Endometrial microvascular endothelial cells (primary cell): Measurements from ENCODE around the gene SERPINB13. TPM values are rescaled to one million over a fixed set of nuclear protein-coding genes. Genes with fewer than 3 reads are reported as not detected.
"Not testable (repeated sequence)": the region's sequence is repeated elsewhere in the genome, so short reads cannot be mapped to it uniquely, and the experiment has no call there.

Experiments
- in situ Hi-C: cut with HindIII; loops from 2 replicates; pipeline ENCODE4 v1.10.0; 2017; ENCODE audit warnings: low sequenced_read_pairs, low pct_unique_long_range_greater_than_20kb; ENCODE audit errors: inconsistent ontology term
- total RNA-seq: library from RNA; depleted of rRNA; stranded (reverse); fragments of >200 nt; gene quantifications from one replicate; pipeline ENCODE4 v1.2.3, GENCODE V29; 2015; ENCODE audit errors: inconsistent ontology term

Gene SERPINB13
- total RNA-seq, 1 donor from 2014 or later = not detected

DNA sequence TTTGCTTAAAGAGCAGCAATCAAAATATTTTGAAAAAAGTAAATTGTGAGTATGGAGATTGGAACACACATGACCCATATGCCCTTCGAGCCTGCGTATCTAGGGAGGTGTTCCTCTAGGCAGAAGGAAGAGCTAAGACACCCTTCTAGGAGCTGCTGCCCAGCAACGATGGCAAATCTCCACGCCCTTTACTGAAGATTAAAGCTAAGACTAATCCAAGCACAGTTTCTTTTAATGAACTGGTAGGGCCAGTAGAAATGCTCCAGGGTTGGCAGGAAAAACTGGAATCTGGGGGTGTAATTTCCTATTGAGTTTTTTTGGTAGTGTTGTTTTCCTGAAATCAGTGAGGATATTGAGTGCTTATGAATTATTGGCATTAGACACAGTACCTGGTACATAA, 712 bp upstream of the SERPINB13 start:
- in situ Hi-C loops = no loop called here

DNA sequence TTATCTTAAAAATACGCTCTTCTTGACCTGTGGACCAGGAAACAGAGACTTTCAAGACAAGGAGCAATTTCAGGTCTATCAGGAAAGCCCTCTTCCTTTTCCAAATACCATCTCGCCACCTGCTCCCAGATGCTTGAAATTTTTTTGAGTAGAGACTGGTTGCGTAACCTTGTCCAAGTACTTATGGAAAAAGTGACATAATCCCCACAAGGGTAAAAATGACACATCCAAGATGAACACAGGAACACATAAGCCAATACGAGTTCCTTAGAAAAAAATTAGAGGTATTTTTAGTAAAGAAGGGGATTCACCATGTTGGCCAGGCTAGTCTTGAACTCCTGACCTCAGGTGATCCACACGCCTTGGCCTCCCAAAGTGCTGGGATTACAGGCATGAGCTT, 1.8 kb downstream of the SERPINB13 start:
- in situ Hi-C loops = no loop called here

DNA sequence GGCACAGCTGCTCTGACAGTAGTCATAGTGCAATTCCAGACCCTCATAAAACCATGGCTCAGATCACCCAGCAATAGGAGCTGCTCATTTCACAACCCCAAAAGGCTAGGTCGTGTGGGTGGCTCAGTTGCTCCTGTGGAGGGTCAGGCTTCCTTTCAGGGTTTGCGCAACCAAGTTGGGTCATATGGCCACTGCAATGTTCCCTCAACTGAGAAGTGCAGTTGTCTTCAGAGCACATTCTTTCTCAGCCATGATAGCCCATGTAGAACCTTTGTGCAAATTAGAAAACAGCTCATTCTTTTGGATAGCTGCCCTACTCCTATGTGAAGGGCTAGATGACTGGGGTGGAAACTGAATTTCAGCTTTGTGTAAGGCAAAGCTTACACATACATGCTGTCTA, 3.2 kb downstream of the SERPINB13 start:
- in situ Hi-C loops = no loop called here

DNA sequence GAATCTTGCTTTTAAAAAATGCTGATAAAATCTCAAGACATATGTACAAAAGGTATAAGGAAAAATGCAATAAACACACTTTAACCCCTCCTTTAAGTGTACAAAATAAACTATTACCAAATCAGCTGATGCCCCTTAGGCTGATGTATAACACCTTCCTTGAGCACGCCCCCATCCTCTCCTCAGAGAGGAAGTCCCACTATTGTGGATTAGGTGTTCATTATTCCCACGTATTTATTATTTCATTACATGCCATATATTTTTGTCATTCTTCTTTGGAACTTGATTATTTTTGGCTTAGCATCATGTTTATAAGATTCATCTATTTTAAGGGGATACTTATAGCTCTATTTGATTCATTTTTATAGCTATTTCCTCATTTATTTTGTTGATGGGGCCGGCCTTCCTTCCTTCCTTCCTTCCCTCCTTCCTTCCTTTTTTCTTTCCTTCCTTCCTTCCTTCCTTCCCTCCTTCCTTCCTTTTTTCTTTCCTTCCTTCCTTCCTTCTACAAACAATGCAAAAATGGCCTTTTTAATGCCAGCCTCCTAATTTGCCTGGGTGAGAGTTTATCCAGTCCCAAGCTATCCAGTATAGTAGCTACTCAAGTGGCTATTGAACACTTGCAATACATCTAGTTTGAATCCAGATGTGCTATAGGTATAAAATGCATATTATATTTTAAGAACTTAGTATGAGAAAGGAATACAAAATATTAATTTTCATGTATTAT, 4.0 kb downstream of the SERPINB13 start:
- in situ Hi-C loops = no loop called here

DNA sequence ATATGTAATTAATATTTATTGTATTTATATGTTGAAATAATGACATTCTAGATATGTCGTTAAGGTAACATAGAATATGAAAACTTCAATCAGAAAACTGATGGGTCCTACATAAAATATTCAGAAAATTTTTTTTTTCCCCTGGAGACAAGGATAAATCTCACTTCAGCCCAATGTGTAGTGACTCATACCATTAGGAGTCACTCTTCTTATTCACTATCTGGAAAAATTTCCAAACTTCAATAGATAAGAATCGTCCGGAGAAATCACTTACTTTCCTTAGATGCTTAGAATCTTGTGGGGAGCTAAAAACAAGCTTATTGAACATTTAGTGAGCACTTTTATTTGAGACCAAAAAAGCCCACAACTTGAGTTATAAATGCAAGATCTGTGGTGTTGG, 4.6 kb downstream of the SERPINB13 start:
- in situ Hi-C loops = no loop called here

DNA sequence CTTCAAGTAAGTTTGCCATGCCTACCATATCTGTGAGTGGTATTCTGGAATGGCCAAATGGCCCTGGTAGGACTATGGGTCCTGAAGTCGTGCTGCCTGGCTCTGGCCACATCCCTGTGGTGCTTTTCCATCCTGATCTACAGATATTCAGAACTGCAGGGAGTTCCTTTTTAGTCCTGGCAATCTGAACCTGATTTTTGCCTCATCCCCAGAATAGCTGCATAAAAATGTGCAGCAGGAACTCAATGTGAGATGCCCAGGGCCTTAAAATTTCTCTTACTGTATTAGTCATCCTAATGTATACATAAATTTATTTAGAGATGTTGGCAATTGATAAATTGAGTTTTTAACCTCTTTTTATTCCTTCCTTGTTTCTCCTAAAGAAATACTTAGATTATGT, 5.3 kb downstream of the SERPINB13 start:
- in situ Hi-C loops = no loop called here

DNA sequence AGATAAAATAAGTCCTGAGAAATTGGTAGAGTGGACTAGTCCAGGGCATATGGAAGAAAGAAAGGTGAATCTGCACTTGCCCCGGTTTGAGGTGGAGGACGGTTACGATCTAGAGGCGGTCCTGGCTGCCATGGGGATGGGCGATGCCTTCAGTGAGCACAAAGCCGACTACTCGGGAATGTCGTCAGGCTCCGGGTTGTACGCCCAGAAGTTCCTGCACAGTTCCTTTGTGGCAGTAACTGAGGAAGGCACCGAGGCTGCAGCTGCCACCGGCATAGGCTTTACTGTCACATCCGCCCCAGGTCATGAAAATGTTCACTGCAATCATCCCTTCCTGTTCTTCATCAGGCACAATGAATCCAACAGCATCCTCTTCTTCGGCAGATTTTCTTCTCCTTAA, 9.8 kb downstream of the SERPINB13 start:
- in situ Hi-C loops = no loop called here

DNA sequence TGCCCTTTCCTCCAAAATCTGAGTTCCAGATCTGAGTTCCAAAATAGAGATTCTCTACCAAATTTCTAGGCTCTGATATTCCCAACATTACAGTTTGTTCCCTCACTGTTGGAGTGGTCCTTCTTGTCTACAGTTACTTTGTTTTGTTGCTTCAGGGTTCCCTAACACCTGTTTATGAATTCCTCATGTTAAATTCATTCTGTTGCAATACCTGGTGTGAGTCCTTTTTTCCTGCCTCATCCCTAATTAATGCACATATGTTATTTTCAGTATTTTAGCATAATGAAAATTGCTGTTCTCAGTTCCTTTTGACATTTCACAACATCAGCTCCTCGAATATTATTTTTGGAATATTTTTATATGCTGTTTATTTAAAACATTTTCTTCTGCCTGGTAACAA, 16.2 kb downstream of the SERPINB13 start:
- in situ Hi-C loops = no loop called here

DNA sequence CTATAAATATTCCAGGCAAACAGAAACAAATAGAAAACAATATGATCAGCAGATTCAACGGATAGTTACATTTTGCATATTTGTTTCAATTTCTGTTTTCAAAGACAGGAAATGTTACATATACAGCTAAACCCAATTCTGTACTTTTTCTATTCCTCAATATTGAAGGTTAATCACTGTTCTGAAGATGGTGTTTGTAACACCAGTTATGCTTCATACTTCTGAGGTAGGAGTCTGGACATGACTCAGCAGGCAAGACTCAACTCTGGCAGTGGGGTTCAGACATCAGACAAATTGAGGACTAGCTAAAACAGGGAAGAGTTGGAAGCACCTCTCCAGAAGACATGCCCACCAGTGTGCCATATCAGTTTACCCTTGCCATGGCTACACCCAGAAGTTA, 16.6 kb downstream of the SERPINB13 start:
- in situ Hi-C loops = no loop called here

DNA sequence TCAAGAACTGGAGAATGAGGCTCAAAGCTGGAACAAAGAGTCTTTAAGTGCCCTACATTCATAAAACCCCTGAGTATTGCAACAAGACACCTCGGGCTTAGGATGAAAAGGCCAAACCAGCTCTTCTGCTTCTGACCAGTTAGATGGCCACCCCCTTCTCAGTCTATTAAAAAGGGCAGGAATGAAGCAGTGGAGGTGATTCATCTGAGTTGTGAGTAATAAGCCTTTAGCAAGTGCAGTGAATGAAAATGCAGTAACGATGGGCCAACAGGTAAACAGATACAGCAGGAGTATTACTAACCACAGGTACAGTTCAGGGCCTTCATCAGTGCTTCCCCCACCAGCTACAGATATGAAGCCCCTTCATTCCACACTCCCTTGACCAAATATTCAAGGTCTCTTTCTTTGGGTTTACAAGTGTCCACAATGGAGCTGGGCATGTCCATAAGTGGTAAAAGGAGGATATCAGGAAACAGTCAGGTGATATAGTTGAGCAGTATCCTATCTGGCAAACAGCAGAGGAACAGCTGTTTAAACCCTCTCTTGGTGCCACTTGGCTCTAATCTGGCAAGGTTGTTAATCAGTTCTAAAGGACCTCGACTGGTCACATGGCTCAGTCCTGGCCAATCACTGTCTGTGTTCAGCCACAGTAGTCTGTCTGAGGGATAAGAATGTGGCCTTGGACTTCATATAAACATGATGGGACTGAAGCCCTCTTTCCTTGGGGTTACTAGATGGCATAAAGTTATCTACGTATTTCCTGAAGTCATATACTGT, 17.8 kb downstream of the SERPINB13 start:
- in situ Hi-C loops = no loop called here

DNA sequence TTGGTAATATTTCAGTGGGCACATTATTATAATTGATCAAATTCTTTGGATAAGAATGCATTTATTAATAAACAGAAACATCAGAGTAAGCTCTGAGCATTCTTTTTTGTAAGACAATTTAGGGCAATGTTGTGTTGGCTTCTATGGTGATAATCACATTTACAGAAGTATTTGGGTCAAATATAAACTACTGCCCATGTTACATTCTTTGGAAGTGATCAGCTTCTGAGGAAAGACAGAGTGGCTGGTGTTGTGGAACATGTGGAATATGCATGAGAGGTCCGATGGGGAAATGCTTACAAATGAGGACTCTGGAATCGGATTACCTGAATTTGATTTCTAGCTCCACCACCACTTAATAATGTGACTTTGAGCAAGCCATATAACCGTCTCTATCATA, 19.4 kb downstream of the SERPINB13 start:
- in situ Hi-C loops = no loop called here

DNA sequence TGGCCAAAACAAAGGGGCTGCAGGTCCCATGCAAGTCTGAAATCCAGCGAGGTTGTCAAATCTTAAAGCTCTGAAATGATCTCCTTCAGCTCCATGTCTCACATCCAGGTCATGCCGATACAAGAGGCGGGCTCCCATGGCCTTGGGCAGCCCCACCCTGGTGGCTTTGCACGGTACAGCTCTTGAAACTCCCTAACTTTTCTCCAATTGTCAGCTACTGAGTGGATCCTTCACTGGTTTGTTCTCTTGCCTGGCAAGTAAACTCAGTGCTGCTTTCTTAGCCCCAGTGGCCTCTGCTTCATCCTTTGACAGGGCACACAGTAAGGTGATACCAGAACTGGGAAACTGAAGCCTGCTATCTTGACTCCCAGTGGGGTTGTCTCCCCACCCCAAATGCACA, 26.3 kb downstream of the SERPINB13 start:
- in situ Hi-C loops = no loop called here

DNA sequence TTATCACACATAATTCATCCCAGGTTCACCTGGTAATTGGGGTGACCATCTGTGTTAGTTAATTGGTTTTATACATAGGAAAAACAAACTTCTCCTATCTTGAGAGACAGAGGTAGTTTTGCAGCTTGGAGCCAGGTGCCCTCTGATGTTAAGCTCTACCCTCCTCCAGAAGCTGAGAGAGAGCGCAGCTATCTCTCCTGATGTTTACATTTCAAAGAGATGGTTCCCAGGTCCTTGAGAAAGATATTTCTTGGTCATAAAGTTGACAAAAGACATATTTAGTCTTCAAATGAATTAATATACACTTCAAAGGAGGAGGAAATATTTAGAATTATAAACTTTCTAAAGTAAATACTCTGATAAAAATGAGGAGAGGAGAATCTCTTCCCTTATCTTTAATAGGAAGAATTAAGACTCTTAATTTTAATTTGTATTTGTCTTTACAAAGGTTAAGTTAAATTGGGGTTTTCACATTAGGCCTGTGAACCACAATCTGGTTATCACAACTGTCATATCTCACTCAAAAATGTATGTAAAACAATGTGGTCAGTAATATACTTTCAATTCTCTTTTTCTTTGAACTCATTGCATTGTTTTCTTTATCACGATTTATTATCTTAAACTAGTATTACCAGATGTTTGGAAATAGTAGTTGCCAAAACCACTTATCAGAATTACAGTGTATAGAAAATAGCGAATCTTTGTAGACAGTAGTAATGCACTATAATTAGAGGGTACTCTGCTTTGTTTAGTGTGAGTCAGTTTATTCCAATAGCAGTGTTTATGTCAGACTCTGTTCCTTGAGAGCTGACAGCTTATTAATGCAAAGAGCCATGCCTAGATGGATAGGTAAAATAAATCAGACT, 30.1 kb downstream of the SERPINB13 start:
- in situ Hi-C loops = no loop called here

DNA sequence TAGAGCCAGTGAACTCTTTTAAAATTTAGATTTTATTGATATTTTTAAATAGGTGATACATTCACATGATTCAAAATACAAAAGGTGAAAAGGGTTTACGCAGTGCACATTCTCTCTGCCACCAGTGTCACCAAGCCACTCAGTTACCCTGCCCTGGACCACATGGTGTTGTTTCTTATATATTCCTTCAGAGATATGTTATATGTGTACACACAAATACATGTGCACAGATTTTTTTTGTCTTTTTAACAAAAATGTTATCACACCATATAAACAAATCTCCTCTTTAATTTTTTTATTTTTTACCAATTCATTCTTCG, 30.7 kb downstream of the SERPINB13 start:
- in situ Hi-C loops = no loop called here

DNA sequence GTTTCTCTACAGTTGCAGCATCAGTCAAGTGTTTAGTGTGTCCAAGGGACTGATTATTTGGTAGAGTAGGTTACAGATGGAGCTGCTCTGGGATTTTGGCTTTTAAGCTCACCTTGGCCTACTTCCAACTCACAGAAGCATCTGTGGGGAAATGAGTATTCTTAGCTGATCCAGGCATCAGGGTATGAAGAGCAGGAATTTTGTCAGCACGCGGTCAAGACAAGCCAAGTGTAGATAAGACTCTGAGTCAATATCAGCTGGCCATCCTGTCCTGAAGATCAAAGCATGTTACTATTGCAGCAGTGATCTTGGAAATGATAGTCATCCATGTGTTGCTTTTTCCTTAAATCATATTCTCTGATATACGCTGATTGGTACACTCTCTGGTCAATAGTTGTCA, 32.5 kb downstream of the SERPINB13 start:
- in situ Hi-C loops = no loop called here

DNA sequence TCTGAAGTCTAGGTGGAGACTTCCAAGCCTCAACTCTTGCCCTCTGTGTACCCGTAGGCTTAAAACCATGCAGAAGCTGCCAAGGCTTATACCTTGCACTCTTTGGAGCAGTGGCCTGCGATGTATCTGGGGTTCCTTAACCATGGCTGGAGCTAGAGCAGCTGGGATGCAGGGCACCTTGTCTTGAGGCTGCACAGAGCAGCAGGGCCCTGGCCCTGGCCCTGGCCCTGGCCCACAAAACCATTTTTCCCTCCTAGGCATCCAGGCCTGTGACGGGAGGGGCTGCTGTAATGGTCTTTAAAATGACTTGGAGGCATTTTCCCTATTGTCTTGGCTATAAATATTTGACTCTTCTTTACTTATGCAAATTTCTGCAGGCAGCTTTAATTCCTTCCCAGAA, 37.7 kb downstream of the SERPINB13 start:
- in situ Hi-C loops = no loop called here

DNA sequence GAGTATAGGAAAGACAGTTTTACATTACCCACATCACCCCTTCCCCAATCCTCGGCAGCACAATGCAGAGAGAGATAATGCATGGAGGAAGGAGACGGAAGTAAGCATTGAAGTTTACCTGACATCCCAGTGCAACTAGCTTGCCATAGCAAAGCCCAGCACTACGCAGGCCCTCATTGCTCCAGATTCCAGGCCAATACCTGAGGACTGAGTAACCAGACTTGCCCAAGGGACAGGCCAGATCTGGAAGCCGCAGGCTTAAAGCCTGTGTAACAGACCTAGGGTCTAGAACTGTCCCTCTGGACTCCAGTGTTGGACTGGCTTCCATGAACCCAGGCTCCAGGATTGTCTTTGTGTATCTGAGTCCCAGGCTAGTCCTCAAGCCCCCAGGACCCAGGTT, 39.3 kb downstream of the SERPINB13 start:
- in situ Hi-C loops = no loop called here

DNA sequence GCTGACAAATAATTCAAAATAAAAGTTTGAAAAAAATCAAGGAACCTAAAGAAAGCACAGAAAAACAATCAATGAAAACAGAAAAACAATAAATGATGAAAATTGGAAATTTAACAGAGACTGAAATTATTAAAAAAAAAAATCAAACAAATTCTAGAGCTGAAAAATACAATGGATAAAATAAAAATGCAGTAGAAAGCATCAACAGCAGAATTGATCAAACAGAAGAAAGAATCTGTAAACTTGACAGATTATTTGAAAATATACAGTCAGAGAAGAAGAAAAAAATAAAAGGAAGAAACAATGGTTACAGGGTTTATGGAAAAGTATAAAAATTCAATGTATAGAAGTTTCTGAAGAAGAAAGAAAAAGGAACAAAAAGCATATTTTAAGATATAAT, 40.7 kb downstream of the SERPINB13 start:
- in situ Hi-C loops = no loop called here

DNA sequence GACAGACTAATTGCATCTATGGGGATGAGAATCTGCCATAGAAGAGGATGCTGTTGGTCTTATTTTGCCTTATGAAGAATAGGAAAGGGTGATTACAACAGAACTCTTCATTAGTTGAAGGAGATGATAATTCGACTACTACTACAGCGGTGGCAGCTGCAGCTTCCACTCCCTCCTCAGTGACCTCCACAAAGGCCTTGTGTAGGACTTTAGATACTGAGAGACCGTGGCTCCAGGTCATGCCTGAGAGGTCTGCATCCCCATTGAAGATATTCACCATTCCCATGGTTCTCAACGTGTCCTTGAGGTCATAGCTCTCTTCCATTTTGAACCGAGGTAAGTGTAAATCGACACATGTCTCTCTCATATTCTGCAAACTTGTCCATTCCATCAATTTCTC, 50.6 kb downstream of the SERPINB13 start:
- in situ Hi-C loops = no loop called here

DNA sequence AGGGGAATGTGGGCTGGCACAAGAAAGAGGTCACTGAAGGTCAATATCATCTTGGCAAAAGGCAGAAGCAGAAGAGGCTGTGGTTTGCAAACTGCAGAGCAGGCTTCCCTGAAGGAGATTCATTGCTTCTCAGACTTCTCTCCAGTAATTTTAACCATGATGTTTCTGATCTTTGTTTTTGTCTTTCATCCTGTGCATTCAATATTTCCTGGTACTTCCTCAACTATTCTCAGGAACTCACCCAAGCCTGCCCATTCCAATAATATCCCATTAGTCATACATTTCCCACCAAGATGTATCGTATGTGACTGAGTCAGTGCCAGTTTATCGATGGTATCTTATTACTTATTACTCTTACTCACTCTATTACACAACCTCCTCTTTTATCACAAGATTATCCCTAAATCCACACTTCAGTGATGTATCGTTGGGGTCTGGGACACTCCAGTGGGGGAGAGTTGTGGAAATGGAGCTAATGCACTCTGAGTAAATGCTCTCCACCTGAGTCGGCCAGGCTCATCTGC, 54.1 kb downstream of the SERPINB13 start:
- in situ Hi-C loops = not testable (repeated sequence)
